T-helper 1 cell treated with Interleukin-12 subunit alpha and Interleukin-12 subunit beta and Interleukin-4 antibody, amounts not matched to agents 30 ng/mL and 1 ng/mL, for 36 hours (primary cell): Measurements from ENCODE around the gene HSPG2. TPM values are rescaled to one million over a fixed set of nuclear protein-coding genes. Genes with fewer than 3 reads are reported as not detected.
"Not testable (repeated sequence)": the region's sequence is repeated elsewhere in the genome, so short reads cannot be mapped to it uniquely, and the experiment has no call there.

Experiments used
- intact Hi-C: fragments of 100-400 bp; cut with micrococcal nuclease; formaldehyde crosslinking; loops from one replicate; pipeline ENCODE4 v1.15.1; 2024
- total RNA-seq: library from RNA; stranded (reverse); gene quantifications from 2 replicates; pipeline ENCODE4 v1.2.3, GENCODE V29; 2022

Gene HSPG2
- total RNA-seq, 1 donor from 2014 or later = 3.9 TPM

DNA sequence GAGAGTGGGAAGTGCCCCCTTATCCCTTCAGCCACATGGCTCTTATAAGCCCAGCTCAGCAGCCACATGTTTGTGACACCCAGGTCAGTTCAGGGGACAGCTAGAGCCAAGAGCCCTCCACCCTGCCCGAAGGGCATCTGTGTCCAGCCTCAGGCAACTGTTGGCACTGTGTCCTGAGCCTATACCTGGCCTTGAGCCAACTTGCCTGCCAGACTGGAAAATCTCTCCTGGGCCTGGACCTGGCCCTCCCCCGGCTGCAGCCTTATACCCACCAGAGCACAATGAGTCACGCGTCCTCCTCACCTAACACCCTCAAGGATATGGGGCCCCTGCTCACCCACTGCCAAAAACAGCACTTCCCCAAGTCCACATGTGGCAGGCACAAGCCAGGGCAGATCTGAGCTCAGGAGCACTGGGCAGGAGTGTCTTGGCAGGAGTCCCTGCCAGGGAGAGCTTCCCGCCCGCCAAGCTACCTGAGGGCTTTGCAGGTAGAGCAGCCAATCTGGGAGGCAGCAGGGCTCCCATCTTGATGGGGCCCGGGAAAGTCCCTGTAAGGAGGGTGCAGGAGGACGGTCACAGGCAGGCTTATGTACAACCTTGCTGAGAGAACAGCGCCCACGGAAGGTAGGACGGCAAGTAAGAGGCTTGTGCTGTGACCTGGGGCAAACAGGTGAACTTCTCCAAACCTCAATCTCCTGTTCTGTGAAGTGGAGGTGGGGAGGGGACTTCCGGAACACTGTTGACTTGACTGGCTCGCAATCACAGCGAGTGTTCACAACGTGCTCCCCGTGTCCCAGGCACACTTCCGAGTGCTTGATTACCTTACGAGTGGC is 19.8 kb upstream of the HSPG2 start:
- intact Hi-C loops = loop anchor here (1.0 kb wide), 1 partner anchor 20 kb away; the partner anchor contains the start of gene HSPG2

DNA sequence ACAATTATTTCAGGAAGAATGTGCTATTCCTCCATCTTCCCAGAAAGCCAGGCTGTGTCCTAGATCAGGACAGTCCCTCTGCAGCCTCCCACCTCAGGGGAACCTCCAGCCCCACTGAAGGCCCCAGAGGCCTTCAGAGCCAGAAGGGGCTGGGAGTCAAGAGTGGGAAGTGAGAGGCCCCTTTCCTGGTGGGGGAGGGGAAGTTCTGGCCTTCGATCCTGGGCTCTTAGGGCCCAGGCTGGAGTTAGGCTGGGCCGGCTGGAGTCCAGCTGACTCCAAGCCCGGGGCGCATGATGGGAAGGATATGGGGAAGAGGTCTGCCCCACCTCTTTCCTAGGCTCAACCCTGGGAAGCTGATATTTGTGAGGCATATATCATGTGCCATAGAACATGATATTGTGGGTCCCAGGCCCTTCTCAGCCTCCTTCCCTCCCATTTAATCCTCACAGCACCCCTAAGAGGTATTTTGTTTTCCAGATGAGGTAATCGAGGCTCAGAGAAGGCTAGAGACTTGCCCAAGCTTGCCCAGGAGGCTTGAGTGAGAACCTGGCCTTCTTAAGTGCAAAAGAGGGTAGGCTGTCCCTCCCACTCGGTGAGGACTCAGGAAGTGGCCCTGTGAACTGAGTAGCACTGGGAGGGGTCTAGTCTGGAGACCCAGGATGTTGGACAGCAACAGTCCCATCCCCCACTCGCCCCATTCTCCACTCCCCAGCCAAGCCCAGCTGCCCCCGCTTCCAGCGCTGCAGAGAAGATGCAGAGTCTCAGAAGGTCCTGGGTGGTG is 18.6 kb upstream of the HSPG2 start:
- intact Hi-C loops = no loop called here

DNA sequence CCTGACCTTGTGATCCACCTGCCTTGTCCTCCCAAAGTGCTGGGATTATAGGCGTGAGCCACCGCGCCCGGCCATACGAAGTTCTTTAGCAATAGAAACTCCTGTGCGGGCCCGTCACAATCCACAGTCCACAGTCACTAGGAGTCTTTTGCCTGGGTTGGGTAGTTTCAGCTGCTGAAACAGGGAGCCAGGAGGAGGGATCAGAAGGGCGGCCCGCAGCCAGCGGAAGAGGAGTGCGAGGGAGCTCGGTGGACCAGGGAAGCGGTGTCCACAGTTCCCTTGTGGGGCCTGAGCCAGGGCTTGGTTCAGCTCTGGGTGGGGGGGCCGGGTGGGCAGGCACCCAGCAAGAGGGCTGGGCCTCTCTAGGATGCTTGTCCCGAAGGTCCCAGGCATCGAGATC is 17.9 kb upstream of the HSPG2 start:
- intact Hi-C loops = no loop called here

DNA sequence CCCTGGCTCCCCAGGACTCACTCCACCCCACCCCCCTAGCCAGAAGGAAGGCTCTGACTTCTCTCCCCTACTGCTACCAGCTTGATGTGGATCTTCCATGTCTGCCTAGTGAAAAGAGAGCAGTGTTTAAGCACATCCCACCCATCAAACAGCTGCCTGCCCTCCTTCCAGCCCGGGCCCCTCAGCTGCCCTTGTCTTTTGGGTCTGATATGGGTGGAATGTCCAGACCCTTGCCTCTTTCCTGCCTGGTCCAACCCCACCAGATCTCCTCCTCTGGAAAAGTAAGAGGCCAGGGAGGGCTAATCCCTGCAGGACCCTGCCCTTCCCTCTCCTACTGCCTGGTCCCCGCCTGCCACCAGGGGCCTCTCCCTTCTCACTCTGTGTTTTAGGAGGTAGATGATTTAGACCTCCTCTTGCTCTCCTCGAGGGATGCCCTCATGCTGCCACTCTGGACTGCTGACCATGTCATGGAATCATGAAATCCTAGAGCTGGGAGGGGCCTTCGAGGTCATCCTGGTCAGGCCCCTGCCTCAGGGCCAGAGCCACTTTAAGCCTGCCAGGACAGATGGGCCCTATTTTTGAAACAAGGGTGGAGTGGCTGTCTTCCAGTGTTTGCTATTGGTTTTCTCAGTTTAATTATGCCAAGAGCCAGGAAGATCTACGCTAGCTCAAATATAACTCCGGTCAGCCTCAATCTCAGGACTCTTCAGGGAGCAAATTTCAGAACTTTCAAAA is 15.8 kb upstream of the HSPG2 start:
- intact Hi-C loops = no loop called here

DNA sequence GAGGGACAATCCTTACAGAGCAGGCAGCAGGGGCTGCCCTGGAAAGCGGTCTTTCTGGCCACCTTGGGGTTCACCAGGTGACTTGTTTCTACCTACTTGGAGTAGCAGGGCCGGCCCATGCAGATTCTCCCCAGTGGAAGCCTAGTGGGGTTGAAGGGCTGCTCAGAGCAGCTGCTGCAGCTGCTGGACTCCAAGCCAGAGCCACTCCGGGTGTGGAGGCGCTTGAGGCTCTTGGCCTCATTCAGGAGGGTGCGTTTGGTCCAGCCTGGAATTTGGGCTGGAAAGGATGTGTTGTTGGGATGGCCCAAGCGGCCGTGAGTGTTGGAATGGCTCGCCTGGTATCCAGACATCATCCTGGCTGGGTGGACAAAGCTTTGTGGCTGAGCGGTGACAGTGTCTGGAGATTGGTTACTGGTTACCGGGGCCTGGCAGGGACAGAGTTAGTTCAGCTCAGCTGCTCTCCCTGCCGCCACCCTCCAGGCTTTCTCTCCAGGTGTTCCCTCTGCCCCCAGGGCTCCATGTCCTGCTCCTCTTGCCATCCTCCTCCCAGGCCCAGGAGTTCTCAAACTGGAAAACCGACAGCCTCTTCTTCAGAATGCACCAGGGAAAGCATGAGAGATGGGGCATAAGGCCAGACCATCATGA is 14.2 kb upstream of the HSPG2 start:
- intact Hi-C loops = no loop called here

DNA sequence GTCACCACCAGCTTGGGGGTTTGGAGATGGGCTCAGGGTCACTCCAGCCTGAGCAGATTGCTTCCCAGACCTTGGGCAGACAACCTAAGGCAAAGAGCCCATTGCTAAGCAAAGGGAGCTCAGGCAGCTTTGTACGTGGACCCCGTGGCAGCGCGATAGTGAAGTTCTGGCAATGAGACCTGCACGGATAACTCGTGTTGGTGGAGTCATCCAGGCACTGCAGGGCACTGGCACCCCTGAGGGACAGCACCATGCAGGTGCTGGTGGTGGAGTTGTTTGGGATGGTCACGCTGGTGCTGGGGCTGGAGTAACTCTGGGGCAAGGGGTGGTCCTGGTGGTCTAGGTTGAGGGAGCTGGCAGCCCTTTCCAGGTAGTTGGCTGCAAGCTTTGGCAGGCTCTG is 13.6 kb upstream of the HSPG2 start:
- intact Hi-C loops = no loop called here

DNA sequence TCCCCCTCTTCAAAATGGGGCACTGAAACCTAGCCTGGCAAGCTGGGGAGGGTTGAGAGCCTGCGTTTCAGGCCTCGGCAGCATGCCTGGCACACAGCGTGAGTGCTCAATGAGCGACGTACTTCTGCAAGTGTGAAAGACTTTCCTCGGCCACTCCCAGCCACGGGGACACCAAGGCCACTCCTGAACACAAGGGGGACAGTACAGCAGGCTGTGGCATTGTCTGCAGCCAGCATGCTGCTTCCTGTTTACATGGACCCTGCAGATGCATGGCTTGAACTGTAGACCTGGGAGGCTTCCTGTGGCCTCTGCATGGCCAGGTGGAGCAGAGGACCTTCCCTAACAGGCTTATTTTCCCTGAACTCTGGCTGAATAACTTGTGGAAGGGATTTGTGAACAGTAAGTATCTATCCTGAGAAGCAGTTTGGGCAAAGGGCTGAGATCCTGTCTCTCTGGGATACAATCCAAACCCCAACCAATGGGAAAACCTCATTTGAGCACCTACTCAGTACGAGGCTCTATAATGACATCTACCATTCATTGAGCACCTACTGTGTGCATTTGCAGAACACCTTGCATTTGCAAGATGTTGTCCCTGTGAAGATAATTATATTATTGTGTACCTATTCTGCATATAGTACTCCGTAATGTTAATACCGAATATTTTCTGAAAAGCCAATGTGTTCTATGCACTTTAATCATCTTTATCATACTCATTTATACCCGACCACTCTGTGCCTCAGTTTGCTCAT is 9.9 kb upstream of the HSPG2 start:
- intact Hi-C loops = no loop called here

DNA sequence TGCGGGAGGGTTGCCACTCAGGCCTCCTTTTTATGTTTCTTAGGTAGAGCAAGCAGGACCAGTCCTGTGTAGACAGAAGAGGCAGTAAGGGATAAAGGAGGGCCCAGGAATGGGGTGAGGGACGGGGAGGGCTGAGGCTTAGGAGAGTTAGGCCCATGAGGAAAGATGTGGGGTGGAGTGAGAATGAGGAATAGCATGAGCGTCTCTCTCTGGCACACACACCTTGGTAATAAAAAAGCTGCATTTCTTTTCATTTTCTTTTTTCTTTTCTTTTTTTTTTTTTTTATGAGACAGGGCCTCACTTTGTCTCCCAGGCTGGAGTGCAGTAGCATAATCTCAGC is 7.6 kb upstream of the HSPG2 start:
- intact Hi-C loops = no loop called here

DNA sequence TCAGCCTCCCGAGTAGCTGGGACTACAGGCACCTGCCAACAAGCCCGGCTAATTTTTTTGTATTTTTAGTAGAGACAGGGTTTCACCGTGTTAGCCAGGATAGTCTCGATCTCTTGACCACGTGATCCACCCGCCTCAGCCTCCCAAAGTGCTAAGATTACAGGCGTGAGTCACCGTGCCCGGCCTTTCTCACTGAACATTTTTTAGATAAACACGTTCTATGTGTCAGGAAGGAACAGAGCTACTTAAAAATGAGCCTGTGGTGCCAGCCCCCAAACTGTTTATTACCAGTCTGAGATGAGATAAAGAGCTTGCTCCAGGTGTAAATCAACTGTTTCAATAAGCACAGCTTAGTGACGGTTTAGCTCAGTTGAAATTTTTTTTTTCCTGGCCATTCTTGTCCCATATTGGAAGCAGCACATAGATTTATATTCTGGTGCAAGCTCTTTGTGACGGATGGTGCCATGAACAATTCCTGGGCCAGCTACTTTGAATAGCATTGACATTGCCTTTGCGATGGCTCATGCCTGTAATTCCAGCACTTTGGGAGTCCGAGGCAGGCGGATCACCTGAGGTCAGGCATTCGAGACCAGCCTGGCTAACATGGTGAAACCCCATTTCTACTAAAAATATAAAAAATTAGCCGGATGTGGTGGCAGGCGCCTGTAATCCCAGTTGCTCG is 6.0 kb upstream of the HSPG2 start:
- intact Hi-C loops = not testable (repeated sequence)

DNA sequence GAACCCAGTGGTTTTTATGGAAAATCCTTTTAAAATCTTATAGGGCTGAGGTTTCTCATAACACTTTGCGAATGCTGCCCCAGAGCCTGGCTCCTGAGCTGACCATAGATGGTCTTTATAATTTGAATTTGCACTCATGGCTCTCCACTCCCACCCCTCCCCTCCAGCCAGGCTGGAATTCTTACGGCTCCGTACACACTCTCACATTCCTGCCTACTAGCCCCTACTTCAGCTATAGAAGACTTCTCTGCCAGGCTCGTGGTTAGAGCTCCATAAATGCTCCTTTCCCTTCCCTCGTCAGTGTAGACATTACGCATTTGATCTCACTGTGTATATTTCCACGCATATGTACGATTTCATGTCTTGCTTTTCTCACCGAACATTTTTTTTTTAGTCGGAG is 5.4 kb upstream of the HSPG2 start:
- intact Hi-C loops = no loop called here

DNA sequence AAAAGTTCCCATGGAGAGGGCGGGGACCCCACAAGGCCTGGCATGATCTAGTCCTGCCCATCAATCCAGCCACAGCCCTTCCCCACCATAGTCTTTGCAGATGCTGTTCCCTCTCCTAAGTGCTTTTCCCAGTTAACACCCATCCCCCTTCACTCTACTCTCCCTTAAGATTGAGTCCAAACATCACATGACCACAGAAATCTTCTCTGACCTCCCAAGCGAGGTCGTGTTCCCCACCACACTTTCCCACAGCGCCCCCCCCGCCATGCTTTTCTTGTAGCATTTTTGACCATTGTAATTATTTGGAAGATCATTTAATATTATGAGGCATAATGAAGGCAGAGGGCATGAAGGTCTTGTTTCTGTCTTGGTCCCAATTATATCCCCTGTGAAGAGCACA is 4.3 kb upstream of the HSPG2 start:
- intact Hi-C loops = no loop called here

DNA sequence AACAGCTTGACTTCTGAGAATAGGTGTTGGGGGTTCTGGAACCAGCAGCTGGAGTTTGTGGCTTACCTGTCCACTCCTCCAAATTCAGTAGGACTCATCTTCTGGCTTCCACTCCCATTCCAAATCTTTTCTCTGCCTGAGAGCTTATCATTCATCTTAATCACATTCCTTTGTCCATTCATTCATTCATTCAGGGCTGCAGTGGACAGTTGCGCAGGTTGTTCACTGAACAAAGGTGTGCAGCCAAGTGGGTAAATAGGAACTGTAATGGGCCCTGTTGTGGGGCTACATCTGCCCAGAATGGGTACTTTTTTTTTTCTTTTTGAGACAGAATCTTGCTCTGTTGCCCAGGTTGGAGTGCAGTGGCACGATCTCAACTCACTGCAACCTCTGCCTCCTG is 3.4 kb upstream of the HSPG2 start:
- intact Hi-C loops = no loop called here

DNA sequence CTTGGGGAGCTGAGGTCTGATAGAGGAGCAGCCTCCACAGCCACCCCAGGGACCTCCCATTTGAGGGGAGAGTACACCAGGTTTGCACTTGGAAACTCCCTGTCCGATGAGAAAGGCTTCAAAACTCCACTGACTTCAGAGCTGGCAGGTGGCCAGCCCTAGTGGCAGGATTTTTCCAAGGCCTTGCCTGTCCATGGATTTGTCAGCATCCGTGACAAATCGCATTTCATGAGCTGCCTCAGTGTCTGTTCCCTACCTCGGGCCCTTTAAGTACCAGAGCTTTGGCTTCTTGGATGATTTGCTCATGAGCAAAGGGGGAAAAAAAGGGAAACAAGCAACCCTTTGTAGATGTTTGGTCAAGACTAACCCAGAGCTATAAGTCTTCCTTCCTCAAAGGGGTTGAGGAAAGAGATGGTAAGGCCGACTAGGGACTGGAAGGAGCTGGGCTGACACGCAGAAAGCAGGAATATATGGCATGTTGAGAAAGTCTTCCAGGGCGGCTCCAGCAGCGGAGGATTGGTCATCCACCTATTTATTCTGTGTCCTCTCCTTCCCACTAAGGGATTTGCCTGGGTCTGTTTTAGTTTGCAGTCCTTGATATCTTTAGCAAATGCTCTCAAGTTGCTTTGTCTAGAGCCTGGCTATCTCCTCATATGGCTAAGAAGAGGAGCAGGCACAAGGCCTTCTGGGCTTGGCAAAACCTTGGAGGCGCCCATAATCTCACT is 2.7 kb upstream of the HSPG2 start:
- intact Hi-C loops = no loop called here

DNA sequence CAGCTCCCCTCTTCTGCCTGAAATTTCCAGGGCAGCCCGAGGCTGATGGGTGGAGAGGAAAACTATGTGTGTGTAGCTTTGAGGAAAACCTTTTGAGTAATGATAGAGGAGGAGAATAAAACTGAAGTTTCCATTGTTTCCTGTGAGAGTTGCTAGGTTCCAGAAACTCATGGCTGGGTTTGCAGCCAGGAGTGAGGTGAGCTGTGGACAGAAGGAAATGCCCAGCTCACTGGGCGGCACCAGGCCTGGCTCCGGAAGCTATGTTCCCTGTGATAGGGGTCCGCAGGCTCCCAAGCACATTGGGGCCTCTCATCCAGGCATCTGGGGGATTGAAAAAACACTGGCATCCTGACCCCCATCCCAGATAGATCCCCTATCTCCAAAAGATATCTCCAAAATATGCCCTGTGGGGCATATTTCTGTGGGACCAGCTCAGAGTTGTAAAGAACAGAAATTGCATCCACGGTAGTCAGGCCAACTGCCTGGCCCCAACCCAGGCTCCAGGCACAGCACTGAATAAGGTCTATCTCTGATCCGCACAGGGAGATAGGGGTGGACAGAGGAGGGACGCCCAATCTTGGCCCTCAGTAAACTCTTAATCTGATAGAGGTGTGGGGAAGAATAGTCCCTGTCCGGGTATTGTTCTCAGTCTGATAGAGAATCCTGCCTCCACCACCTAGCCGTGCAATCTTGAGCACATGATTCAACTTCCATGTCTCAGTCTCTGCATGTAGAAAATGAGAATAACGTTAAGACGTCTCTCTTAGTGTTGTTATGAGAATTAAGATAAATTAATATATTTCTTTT is 1.8 kb upstream of the HSPG2 start:
- intact Hi-C loops = no loop called here

DNA sequence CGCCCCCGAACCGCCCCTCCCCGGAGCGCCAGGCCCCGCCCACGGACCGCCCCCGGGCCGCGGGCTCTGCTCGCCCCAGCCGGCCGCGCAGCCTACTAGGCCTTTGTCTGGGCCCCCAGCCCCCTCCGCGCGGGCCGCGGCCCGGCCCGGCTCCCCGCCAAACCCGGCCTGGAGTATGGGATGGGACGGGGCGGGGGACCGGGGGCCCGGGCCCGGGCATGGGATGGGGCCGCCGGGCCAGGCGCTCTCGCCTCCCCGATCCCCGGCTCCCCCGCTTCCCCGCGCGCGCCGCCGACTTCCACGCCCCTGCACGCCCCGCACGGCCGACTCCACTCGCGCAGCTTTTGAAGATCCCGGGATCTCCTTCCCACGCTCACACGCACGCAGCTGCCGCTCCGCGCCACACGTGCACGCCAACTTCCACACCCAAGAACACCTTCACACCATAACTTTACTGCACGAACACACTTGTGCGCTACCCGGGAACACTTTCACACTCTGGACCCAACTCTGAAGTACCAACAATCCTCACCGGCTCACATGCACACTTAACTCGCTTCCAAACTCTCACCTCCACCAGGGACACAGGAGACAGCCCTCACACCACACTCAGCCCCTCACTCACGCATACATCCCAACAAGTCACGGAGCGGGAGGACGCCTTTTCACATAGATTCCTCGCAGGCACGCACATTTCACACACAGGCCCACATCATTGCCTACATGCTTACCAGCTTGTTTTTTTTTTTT is 437 bp upstream of the HSPG2 start:
- intact Hi-C loops = loop anchor here (1.0 kb wide), 1 partner anchor 20 kb away; no protein-coding TSS in a partner anchor

DNA sequence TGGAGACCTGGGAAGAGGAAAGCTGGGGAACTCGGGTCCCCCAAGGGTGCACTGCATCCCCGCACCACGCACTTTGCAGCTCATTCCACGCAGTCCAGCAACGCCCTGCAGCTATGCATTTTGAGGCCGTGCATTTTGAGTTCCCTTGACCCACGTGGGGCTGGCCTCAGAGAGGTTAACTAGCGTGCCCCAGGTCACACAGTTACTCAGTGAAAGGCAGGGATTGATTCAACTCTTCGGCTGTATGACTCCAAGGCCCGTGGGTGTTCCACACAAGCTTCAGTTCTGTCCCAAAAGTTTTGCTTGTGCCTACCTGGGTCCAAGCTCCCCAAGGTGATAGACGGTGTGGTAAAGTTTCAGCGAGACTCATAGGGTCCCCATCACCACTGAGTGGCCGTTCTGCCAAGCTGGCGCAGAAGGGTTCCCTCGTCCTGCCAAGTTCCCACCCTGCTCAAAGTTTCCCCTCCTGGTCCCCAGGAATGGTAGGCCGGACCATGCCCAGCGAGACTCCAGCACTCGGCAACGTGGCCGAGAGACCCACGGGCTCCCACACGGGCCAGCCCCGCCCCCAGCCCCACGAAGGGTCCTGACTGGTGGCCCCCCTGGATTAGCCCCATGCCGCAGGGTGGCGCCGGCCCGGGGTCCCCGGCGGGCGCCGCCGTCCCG is 611 bp downstream of the HSPG2 start:
- intact Hi-C loops = loop anchor here (1.0 kb wide), 1 partner anchor 21 kb away; no protein-coding TSS in a partner anchor

DNA sequence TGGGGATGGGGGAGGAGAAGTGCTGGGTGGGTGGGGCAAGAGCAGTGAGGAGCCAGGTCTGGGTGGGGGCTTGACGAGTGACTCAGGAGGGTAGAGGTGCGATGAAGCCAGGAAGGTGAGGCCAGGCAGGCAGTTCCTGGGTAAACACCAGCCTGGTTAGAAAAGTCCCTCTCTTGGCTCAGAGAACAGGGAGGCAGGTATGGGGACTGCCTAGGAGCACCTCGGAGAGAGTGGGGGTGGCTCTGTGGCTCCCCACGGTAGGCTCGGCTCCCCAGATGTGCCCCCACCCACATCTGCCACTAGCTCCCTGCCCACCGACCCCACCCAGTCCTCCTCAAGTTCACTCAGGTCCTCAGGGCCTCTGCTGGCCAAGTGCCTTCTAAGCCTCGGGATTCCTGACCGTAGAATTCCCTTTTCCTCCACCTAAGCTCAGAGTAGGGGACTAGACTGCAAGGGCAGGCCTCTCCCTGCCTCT is 1.2 kb downstream of the HSPG2 start:
- intact Hi-C loops = no loop called here
